HCT116 (cell line): ENCODE data around the gene TOX3.

Experiments
- CTCF ChIP-seq, 3 experiments: fragments of 200-600 bp in 1 of 3; sonication (generic) in 1 of 3; IDR thresholded peaks in 2 of 3; conservative IDR thresholded peaks in 1 of 3; 2 replicates each; pipeline ENCODE4 v1.5.1; 2012 to 2017; ENCODE audit warnings: low read depth in 2 of 3, low read length in 2 of 3, antibody characterized with exemption in 1 of 3, borderline replicate concordance in 1 of 3, control low read depth in 1 of 3, mild to moderate bottlenecking in 1 of 3, mixed read lengths in 1 of 3, mixed run types in 1 of 3, moderate library complexity in 1 of 3; ENCODE audit not compliant: insufficient read depth in 1 of 3
- EZH2phosphoT487 ChIP-seq: fragments of 200-600 bp; IDR thresholded peaks from 2 replicates; pipeline ENCODE4 v1.6.1; 2018; ENCODE audit warnings: antibody characterized with exemption, borderline replicate concordance
- POLR2A ChIP-seq: IDR thresholded peaks from 2 replicates; pipeline ENCODE4 v1.7.0; 2011; ENCODE audit warnings: borderline replicate concordance; ENCODE audit not compliant: insufficient read depth, insufficient read length; ENCODE audit errors: extremely low read depth

- TF ChIP-seq CTCF (IDR thresholded peaks at IDR 0.05 in 2 of 3, conservative IDR thresholded peaks at IDR 0.05 in 1 of 3; ENCODE audit: borderline replicate concordance in 1 of 3, insufficient read depth in 1 of 3, low read depth in 2 of 3, low read length in 2 of 3) (no peak), EZH2phosphoT487 (no peak), POLR2A (no peak)
Measured at GRCh38 chr16:52411011-52411410, 135.9 kb downstream of the TOX3 start.
